HG02763 (cell line): Measurements from ENCODE around the gene PDAP1.
"Not testable (repeated sequence)": the region's sequence is repeated elsewhere in the genome, so short reads cannot be mapped to it uniquely, and the experiment has no call there.

Experiments
- ATAC-seq: cut with Tn5 transposase; IDR thresholded peaks from one replicate; pipeline ENCODE4 v1.9.1; 2021; ENCODE audit warnings: mild to moderate bottlenecking, moderate library complexity; ENCODE audit not compliant: unreplicated experiment

PDAP1 gene

GRCh38 chr7:99380032-99380822 is 28.2 kb downstream of the PDAP1 start:
- peak; percentile 40 for ATAC-seq

- ATAC-seq = not testable (repeated sequence)
Measured at GRCh38 chr7:99379693-99380031, 28.7 kb downstream of the PDAP1 start.

DNA sequence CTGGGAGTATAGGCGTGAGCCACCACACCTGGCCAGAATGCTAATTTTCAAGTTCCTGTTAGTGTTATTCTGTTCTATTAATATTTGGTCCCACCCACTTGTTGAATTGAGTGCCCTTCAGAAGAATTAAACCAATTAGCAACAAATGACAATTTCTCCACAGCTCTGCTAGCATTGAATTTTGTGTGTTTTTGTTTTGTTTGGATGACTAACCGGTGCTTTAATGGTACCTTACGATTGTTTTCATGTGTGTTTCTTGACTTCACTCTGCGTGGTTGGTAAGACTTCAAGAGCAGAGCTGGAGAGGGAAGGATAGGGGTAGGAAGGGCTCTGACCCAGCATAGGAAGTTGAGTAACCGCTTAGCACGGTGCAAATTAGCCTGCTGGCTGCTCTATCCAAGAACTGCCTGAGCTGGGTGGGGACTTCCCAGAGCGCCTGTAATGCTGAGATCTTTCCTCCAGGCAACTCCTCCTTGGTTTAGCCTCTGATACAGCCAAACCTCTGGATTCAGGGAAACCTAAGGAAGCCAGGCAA is 29.3 kb downstream of the PDAP1 start:
- ATAC-seq = no peak

DNA sequence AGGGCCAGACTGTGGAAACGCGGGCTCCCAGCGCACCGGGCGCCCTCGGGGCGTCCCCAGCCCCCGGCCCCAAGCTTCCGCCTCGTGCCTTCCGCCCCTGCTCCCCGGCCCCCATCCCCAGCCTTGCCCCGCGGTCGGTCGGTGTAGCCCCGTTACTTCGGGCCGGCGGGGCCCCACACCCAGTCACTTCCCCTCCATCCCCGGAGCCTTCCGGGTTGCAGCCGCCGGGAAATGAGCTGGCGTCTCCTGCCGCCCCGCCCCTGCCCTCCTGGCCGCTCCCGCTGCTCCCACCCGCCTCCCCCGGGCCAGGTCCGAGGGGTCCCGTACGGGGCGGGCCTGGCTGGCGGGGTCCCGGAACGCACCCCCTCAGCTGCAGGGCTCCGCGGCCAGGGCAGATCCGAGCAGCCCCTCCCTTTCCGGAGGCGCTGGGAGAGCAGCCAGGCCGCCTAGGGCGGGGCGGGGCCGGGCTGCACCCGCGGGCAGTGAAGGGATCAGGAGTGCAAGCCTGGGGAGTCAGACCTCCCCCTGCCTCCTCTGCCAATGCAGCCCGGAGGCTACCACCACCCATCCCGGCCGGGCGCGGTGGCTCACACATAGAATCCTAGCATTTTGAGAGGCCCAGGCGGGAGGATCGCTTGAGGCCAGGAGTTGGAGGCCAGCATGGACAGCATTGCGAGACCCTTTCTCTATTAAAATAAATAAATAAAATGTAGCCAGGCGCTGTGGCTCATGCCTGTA is 33.2 kb downstream of the PDAP1 start:
- ATAC-seq = peak; percentile 42

DNA sequence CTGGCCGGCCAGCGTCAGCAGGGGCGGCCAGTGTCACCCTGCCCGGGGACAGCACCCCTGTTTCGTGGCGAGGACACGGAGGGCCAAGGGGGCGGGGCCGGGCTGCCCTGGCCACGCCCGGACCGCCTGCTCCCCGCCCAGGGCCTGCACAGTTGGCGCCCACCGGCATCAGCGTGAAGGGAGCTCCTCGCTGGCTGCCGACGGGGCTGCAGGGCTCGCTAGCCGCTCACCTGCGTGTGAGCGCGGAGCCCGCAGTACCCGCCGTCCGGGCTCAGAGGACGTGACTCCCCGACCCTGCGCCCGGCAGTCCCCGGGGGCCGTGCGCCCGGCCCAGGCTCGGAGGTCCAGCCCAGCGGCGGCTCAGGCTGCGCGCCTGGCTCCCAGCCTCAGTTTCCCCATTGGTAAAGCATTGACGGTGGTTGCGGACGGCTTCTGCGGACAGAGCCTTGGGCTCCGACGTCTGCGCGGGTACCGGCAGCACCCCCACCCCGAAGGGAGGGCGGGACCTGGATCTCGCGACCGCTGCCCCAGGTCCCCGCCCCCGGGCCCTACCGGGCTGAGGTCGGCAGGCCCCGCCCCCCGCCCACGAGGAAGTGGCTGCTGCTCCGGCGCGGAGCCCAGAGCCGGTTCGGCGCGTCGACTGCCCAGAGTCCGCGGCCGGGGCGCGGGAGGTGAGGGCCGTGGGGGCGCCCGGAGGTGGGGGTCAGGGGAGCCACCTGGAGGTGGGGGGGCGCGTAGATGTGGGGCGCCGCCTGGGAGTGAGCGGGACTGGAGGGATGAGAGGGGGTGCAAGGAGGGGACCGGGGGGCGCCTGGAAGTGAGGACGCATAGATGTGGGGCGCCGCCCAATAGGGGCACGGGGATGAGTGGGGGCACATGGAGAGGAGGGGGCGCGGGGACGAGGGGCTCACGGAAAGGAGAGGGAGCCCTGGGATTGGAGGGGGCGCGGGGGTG is 34.0 kb downstream of the PDAP1 start, which contains the start of gene ARPC1B:
ARPC1B (plus strand) TSS at position 620 of the 954 bp plus-strand sequence. CDS start 10,985 bp downstream, outside the sequence.
- ATAC-seq = peak; percentile 52

GRCh38 chr7:99373091-99374066 is 35.0 kb downstream of the PDAP1 start:
- ATAC-seq = no peak

DNA sequence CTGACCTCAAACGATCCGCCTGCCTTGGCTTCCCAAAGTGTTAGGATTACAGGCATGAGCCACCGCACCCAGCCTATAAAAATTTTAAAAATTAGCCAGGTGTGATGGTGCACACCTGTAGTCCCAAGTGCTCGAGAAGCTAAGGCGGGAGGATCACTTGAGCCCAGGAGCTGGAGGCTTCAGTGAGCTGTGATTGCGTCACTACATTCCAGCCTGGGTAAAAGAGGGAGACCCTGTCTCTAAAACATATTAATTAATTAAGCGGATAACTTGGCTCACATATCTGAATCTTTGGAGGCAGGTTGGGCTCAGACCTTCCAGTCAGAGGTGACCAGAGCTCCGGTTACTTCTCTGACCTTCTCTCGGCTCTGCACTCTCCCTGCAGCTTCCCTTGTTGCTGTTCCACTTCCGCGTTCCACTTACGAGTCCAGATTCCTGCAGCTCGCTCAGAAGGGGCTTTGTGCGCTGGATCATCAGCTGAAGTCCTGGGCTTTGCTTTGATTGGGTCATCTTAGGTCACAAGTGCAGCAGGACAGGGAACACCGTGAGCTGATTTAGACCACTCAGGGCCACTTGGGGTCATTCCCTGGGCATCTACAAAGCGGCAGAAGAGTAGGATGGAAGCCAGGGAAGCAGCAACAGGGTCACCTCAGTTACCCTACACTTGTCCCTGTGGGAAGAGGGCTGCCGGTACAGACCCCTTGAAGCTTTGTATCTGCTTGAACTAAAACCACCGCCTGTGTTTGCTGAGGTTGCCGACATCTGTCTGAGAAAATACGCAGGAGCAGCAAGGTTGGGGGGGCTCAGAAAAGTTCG is 35.9 kb downstream of the PDAP1 start:
- no peak for ATAC-seq

DNA sequence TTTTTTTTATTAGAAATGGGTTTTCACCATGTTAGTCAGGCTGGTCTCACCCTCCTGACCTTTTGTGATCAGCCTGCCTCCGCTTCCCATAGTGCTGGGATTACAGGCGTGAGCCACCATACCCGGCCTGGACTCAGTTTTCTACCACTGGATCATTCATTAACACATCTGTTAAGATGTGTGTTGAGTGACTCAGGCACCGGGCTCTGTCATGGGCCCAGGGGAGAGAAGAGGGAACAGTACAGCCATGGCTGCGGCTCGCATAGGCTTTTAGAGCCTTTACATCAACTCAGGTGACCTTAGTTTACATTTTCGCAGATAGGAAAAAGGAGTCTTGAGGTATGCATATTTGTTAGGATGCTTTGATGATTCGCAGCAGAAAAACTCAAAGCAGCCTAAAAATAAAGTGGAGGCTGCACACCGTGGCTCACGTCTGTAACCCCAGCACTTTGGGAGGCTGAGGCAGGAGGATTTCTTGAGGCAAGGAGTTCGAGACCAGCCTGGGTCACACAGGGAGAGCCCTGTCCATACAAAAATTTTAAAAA is 36.9 kb downstream of the PDAP1 start:
- ATAC-seq = no peak

DNA sequence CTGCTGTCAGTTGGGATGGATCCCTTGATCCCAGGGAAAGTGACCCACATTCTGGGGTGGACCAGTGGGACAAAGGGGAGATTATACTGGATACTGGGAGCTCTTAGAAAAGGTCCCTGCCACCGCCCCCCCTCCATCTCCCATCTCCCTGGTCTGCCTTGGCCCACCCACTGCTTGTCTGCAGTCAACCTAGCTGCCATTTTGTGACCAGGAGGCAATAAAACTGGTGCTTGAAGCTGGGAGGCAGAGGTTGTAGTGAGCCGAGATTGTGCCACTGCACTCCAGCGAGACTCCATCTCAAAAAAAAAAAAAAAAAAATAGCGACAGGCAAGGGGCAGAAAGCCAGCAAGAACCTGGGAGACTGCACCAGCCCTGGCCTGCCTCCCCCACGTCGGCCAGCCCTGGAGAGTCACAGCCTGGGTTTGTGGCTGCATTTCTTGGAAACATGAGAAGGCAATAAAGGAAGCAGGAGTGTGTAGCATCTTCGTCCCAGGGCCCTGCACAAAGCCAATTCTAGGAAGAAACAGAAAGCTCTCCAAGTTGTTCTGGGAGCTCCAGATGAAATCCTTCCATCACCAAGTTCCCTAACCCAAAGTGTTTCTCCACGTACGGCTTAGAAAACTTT is 38.5 kb downstream of the PDAP1 start:
- ATAC-seq = no peak

GRCh38 chr7:99368750-99369389 is 39.5 kb downstream of the PDAP1 start:
- no peak for ATAC-seq

DNA sequence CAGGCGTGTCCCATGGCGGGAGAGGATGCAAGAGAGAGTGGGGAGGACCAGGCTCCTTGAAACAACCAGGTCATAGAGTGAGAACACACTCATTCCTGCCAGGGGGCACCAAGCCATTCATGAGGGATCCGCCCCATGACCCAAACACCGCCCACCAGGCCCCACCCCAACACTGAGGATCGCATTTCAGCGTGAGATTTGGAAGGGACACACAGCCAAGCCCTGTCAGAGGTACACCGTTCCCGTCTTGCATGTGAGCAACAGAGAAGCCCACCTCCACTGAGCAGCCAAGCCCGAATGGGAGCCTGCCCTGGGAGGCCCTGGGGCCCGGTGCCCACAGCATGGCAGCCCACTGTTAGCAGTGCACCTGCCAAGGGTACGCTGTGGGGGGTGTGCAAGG is 41.8 kb downstream of the PDAP1 start:
- ATAC-seq = no peak

GRCh38 chr7:99365318-99366141 is 42.9 kb downstream of the PDAP1 start:
- no peak for ATAC-seq

GRCh38 chr7:99363286-99363685 is 45.1 kb downstream of the PDAP1 start:
- no peak for ATAC-seq

DNA sequence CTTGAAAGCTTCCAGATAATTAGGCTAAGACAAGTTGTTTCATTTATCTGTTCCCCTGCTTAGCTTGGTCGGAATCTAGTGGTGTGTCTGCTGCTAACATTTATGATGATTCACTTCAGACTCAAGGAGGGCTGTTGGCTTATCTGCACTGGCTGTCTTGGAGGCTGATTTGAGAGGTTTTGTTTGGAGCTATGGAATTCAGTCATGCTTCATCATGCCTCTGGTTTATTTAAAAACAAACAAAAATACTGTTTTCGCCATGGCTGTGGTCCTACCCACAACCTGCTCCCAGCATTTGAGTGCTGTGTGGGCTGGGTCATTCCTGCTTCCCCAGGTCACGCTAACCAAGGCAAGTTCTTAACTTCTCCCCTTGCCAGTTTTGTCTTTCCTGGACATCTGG is 45.6 kb downstream of the PDAP1 start:
- no peak for ATAC-seq

DNA sequence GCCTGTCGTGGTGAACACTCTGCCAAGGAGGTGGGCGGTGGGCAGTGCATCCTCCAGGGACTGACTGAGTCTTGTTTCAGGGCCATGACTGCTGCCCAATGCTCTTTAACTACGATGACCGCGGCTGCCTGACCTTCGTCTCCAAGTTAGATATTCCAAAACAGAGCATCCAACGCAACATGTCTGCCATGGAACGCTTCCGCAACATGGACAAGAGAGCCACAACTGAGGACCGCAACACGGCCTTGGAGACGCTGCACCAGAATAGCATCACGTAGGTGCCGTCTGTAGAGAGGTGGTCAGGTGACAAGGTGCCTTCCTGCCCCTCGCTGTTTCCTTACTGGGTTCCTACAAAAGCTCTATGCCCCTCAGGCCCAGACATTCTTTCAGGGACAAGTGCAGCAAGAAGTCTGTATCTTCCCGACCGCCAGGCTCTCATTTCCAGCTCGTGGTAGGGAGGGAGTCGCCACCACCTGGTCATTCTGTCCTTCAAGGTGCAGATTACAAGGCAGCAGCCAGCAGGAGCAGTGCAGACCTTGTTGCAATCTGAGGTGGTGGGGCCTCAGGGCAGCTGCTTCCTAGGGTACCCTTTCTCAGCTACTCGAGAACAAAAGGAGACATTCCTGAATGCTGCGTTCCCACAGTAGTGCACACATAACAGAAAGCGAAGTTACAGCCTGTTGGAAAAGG is 48.8 kb downstream of the PDAP1 start:
- no peak for ATAC-seq

DNA sequence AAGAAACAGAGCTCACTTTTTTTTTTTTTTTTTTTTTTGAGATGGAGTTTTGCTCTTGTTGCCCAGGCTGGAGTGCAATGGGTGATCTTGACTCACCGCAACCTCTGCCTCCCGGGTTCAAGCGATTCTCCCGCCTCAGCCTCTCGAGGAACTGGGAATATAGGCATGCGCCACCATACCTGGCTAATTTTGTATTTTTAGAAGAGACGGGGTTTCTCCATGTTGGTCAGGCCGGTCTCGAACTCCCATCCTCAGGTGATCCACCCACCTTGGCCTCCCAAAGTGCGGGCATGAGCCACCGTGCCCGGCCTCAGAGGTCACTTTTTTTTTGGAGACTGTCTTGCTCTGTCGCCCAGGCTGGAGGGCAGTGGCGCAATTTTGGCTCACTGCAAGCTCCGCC is 49.9 kb downstream of the PDAP1 start:
- not testable (repeated sequence) for ATAC-seq
